Measurements from ENCODE around the gene CHRNA4.

Gene CHRNA4

GRCh38 chr20:63406011-63406410, 44.9 kb upstream of the CHRNA4 start:
- DNase-seq (ENCODE audit: low read depth), result no peak
- H3K4me3 ChIP-seq (ENCODE audit: low read depth, low read length), result no peak overlapping the region
- TF ChIP-seq, protein P1, sequence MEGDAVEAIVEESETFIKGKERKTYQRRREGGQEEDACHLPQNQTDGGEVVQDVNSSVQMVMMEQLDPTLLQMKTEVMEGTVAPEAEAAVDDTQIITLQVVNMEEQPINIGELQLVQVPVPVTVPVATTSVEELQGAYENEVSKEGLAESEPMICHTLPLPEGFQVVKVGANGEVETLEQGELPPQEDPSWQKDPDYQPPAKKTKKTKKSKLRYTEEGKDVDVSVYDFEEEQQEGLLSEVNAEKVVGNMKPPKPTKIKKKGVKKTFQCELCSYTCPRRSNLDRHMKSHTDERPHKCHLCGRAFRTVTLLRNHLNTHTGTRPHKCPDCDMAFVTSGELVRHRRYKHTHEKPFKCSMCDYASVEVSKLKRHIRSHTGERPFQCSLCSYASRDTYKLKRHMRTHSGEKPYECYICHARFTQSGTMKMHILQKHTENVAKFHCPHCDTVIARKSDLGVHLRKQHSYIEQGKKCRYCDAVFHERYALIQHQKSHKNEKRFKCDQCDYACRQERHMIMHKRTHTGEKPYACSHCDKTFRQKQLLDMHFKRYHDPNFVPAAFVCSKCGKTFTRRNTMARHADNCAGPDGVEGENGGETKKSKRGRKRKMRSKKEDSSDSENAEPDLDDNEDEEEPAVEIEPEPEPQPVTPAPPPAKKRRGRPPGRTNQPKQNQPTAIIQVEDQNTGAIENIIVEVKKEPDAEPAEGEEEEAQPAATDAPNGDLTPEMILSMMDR (conservative IDR thresholded peaks at IDR 0.05; ENCODE audit: low read depth, low read length), result no peak

DNA sequence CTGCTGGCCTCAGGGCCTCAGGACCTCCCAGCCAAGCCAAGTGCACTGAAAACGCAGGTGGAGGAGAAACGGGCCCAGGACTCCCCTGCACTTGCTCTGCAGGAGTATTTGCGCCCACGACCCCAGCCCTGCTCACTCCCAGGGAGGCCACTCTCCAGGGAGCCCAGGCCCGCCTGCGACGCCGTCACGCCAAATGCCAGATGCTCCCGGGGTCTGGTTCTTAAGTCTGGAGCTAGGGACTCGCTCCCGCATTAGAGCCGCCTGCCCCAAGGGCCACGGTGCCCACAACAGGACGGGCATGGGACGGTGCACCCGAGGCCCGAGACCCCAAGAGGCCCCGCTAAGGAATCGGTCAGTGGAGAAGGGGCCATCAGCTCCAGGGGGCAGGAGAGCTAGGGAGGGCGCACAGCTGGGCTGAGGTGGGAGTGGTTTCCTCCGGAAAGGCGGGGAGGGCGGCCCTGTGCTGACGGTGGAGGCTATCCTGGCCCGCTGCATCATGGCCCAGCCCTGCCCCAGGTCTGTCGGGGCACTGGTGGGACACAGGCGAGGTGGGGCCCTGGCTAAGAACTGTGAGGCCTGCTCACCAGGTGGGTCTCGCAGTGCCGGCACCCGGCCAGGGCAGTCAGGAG, 44.1 kb upstream of the CHRNA4 start:
- TF ChIP-seq, protein P1 (conservative IDR thresholded peaks at IDR 0.05; ENCODE audit: low read depth, low read length), result no peak
- no peak for DNase-seq (ENCODE audit: low read depth)
- no peak overlapping the region for H3K4me3 ChIP-seq (ENCODE audit: low read depth, low read length)

DNA sequence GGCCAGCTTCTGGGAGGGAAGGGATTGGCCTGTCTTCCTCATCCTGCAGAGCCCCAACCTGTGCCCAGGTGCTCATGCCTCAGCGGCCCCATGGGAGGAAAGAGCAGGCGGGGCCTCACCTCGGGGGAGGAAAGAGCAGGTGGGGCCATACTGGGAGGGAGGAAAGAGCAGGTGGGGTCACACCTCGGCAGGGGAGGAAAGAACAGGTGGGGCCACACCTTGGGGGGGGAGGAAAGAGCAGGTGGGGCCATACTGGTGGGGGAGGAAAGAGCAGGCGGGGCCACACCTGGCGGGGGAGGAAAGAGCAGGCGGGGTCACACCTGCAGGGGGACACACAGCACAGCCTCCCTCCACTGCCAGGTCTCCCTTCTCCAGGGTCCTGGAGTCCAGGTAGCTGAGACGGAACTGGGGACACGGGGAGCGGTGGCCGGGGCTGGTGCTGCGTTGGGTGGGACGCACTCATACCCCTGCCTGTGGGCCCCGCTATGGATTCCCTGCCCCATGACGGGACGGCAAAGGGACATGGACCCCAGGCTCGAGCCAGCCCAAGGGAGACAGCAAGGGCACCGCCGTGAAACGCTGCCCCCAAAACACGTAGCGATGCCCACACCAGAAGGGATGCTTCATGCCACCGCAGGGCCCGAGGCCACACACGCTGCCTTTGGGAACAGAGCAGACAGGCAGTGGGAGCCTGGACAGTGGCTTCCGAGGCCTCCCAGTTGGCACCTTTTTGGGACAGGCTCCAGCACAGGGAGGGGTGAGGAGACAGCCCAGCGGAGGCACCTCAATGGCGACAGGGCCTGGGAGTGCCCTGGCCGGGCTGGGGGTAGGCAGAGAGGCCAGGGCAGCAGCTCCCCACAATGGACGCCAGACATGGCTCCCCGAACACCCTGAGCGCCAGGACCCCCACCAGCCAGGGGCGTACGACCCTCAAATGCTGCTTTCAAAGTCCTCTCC, 43.3 kb upstream of the CHRNA4 start:
- TF ChIP-seq, protein P1 (conservative IDR thresholded peaks at IDR 0.05; ENCODE audit: low read depth, low read length), result no peak
- H3K4me3 ChIP-seq (ENCODE audit: low read depth, low read length), result no peak overlapping the region
- no peak for DNase-seq (ENCODE audit: low read depth)

- TF ChIP-seq, protein P1 (conservative IDR thresholded peaks at IDR 0.05; ENCODE audit: low read depth, low read length), result no peak
Observed at GRCh38 chr20:63403403-63404105, 42.4 kb upstream of the CHRNA4 start.

GRCh38 chr20:63402860-63403220, 41.7 kb upstream of the CHRNA4 start:
- TF ChIP-seq, protein P1 (conservative IDR thresholded peaks at IDR 0.05; ENCODE audit: low read depth, low read length), result no peak
- DNase-seq (ENCODE audit: low read depth), result no peak
- H3K4me3 ChIP-seq (ENCODE audit: low read depth, low read length), result no peak overlapping the region

More at GRCh38 chr20:63403403-63404105, 42.4 kb upstream of the CHRNA4 start:
- no peak for DNase-seq (ENCODE audit: low read depth)
- H3K4me3 ChIP-seq (ENCODE audit: low read depth, low read length), result no peak overlapping the region

GRCh38 chr20:63402181-63402859, 41.2 kb upstream of the CHRNA4 start:
- TF ChIP-seq, protein P1 (conservative IDR thresholded peaks at IDR 0.05; ENCODE audit: low read depth, low read length), result no peak
- no peak for DNase-seq (ENCODE audit: low read depth)
- no peak overlapping the region for H3K4me3 ChIP-seq (ENCODE audit: low read depth, low read length)

Measured in choroid plexus epithelial cell (primary cell).